ENCODE data around the gene CFAP119. TPM values are rescaled to one million over a fixed set of nuclear protein-coding genes. Genes with fewer than 3 reads are reported as not detected.

CFAP119 gene
- total and polyA plus RNA-seq, 4 donors: 0.33 to 2.7 (median 1.2) TPM

GRCh38 chr16:30737794-30738648 lies 23.8 kb downstream of the CFAP119 start:
- WGBS: 96% methylated on average over 25 of the region's 25 CpGs
- H3K9me3 ChIP-seq (ENCODE audit: control insufficient read depth in 4 of 4, low read length in 3 of 4): no peaks in the 10 kb centered on the region
- TF ChIP-seq HNF4A (conservative IDR thresholded peaks at IDR 0.05): no peak
- TF ChIP-seq REST (IDR thresholded peaks at IDR 0.05): no peak
- no peak for TF ChIP-seq CTCF (IDR thresholded peaks at IDR 0.05; ENCODE audit: low read depth, low read length, missing input control)
- no peak for TF ChIP-seq TAF1 (conservative IDR thresholded peaks at IDR 0.05)
- TF ChIP-seq MAX (IDR thresholded peaks at IDR 0.05): no peak
- TF ChIP-seq RAD21 (IDR thresholded peaks at IDR 0.05): no peak
- TF ChIP-seq ATF3 (IDR thresholded peaks at IDR 0.05): no peak
- no peak for TF ChIP-seq NR2F2 (IDR thresholded peaks at IDR 0.05)
- no peak for TF ChIP-seq EGR1 (IDR thresholded peaks at IDR 0.05; ENCODE audit: low read depth in 2 of 2)
- no peak for TF ChIP-seq HNF4G (IDR thresholded peaks at IDR 0.05)
- TF ChIP-seq JUND (IDR thresholded peaks at IDR 0.05): no peak
- no peak for TF ChIP-seq ZBTB33 (IDR thresholded peaks at IDR 0.05)
- DNase-seq (ENCODE audit: low spot score): no peak
- no peak overlapping the region for H3K27ac ChIP-seq (ENCODE audit: low read depth in 1 of 2, low read length in 2 of 2)
- H3K4me3 ChIP-seq (ENCODE audit: low read depth in 1 of 3, low read length in 3 of 3): no peak overlapping the region
- H3K36me3 ChIP-seq (ENCODE audit: control insufficient read depth in 4 of 4, insufficient read depth in 3 of 4, low read depth in 1 of 4, low read length in 3 of 4): peaks cover 17 to 55% (median 45%) of the 10 kb centered on the region in 4 donors
- no peaks in the 10 kb centered on the region for H3K27me3 ChIP-seq (ENCODE audit: control insufficient read depth in 4 of 4, insufficient read depth in 4 of 4, low read length in 3 of 4)
- H3K9ac ChIP-seq (ENCODE audit: low read depth in 1 of 2, low read length in 2 of 2): no peak overlapping the region
- peaks cover 0 to 7% (median 5%) of the 10 kb centered on the region in 4 donors for H3K4me1 ChIP-seq (ENCODE audit: control insufficient read depth in 4 of 4, insufficient read depth in 4 of 4, low read length in 3 of 4)
